HepG2 (cell line): ENCODE results near the gene ZNF853. TPM values are rescaled to one million over a fixed set of nuclear protein-coding genes. Genes with fewer than 3 reads are reported as not detected.

Experiments used
- DPF2 ChIP-seq: sonication (generic); formaldehyde crosslinking; IDR thresholded peaks from 2 replicates; pipeline ENCODE4 v1.4.0; 2020; ENCODE audit warnings: mild to moderate bottlenecking, low read depth, missing genetic modification reagents, borderline replicate concordance
- NFATC3 ChIP-seq: sonication (generic); formaldehyde crosslinking; IDR thresholded peaks from 2 replicates; pipeline ENCODE4 v1.5.1; 2020; ENCODE audit warnings: mild to moderate bottlenecking, missing genetic modification reagents
- NRL ChIP-seq: sonication (generic); formaldehyde crosslinking; IDR thresholded peaks from 2 replicates; pipeline ENCODE4 v1.5.0; 2020; ENCODE audit warnings: missing genetic modification reagents, mild to moderate bottlenecking, moderate library complexity, borderline replicate concordance
- SNAPC2 ChIP-seq: sonication (generic); formaldehyde crosslinking; IDR thresholded peaks from 2 replicates; pipeline ENCODE4 v1.8.1; 2022; ENCODE audit warnings: mild to moderate bottlenecking, missing genetic modification reagents
- TOE1 ChIP-seq: sonication (generic); formaldehyde crosslinking; IDR thresholded peaks from 2 replicates; pipeline ENCODE4 v1.4.0; 2020; ENCODE audit warnings: mild to moderate bottlenecking, missing genetic modification reagents
- ZBTB38 ChIP-seq: sonication (generic); formaldehyde crosslinking; IDR thresholded peaks from 2 replicates; pipeline ENCODE4 v1.5.1; 2020; ENCODE audit warnings: mild to moderate bottlenecking, missing genetic modification reagents
- ZEB1 ChIP-seq: IDR thresholded peaks from 2 replicates; pipeline ENCODE4 v1.6.1; 2012; ENCODE audit warnings: mild to moderate bottlenecking, low read depth, inconsistent platforms; ENCODE audit not compliant: insufficient replicate concordance
- ZNF121 ChIP-seq: sonication (generic); formaldehyde crosslinking; IDR thresholded peaks from 2 replicates; pipeline ENCODE4 v1.5.0; 2020; ENCODE audit warnings: mild to moderate bottlenecking, missing genetic modification reagents
- ZNF431 ChIP-seq: sonication (generic); formaldehyde crosslinking; IDR thresholded peaks from 2 replicates; pipeline ENCODE4 v1.9.0; 2022; ENCODE audit warnings: missing genetic modification reagents, low read depth, mild to moderate bottlenecking, borderline replicate concordance
- ZNF891 ChIP-seq: sonication (generic); formaldehyde crosslinking; IDR thresholded peaks from 2 replicates; pipeline ENCODE4 v1.5.0; 2020; ENCODE audit warnings: mild to moderate bottlenecking, missing genetic modification reagents
- ZSCAN25 ChIP-seq: sonication (generic); formaldehyde crosslinking; IDR thresholded peaks from 2 replicates; pipeline ENCODE4 v1.8.0; 2022; ENCODE audit warnings: mild to moderate bottlenecking, missing genetic modification reagents
- ZSCAN31 ChIP-seq: sonication (generic); formaldehyde crosslinking; IDR thresholded peaks from 2 replicates; pipeline ENCODE4 v1.5.0; 2020; ENCODE audit warnings: low read depth, mild to moderate bottlenecking, missing genetic modification reagents
- polyA plus RNA-seq, 8 experiments: library from polyadenylated mRNA; depleted of rRNA in 3 of 8; stranded (reverse) in 7 of 8; unstranded in 1 of 8; fragments of >200 nt; fragmentation: Illumina TruSeq in 4 of 8; extraction: Trizol in 4 of 8; gene quantifications; 2 replicates each; pipeline versions ENCODE4 v1.2.1 to v1.2.3, GENCODE V29; 2011 to 2016; ENCODE audit warnings: low read depth in 4 of 8, missing spikeins in 1 of 8, mixed read lengths in 1 of 8; ENCODE audit not compliant: insufficient read depth in 1 of 8
- total RNA-seq, 5 experiments: library from RNA; depleted of rRNA; stranded (reverse); fragments of >200 nt; fragmentation: Illumina TruSeq; extraction: Trizol; gene quantifications; 2 replicates each; pipeline ENCODE4 v1.2.3, GENCODE V29; 2016; ENCODE audit warnings: low read depth in 1 of 5
- TF ChIP-seq, protein P1 (sequence below): sonication (generic); formaldehyde crosslinking; IDR thresholded peaks from 2 replicates; pipeline ENCODE4 v1.4.0; 2020; ENCODE audit warnings: mild to moderate bottlenecking, missing genetic modification reagents, borderline replicate concordance
- TF ChIP-seq, protein P2 (sequence below): IDR thresholded peaks from 2 replicates; pipeline ENCODE4 v1.6.1; 2018; ENCODE audit warnings: missing genetic modification reagents, mild to moderate bottlenecking, missing compliant biosample characterization
- TF ChIP-seq, protein P3 (sequence below): sonication (generic); formaldehyde crosslinking; IDR thresholded peaks from 2 replicates; pipeline ENCODE4 v1.5.0; 2020; ENCODE audit warnings: mild to moderate bottlenecking, missing genetic modification reagents
- TF ChIP-seq, protein P4 (sequence below): sonication (generic); formaldehyde crosslinking; IDR thresholded peaks from 2 replicates; pipeline ENCODE4 v1.8.0; 2022; ENCODE audit warnings: low read depth, missing genetic modification reagents

Gene ZNF853
- total and polyA plus RNA-seq, 2 of the 13 experiments (the other 11 are each of a cell fraction or from before 2014, with no cell fraction given): 2.1 to 6.2 TPM

DNA sequence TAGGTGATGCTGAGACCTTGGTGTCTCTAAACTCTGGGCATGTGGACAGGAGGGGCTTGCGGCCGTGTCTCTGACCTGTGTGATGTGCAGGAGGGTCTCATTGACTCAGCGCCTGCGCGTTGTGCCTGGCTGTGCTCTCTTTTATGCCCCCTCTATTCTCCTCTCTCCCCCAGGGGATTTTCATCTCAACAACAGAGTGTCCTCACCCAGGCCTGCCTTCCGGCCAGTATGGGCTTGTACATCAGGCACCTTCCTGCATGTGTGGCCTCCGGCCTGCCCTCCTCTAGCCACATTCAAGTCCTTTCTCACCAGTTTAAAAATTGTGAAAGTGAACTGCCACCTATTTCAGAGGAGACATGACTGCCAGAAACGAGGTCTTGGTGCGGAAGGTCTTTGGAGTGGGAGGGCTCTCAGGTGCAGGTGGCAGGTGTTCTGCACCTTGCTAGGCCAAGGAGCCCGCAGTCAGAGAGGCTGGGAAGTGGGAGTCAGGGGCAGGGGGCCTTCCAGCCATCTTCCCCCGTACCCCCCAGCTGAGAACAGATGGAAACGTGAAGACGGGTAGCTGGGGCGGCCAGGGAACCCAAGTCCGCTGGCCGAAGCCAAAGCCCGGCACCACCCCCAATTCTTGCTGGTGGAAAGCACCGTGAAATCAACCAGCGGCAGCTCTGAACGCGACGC is 26.1 kb upstream of the ZNF853 start (continued):
- TF ChIP-seq, protein P1, sequence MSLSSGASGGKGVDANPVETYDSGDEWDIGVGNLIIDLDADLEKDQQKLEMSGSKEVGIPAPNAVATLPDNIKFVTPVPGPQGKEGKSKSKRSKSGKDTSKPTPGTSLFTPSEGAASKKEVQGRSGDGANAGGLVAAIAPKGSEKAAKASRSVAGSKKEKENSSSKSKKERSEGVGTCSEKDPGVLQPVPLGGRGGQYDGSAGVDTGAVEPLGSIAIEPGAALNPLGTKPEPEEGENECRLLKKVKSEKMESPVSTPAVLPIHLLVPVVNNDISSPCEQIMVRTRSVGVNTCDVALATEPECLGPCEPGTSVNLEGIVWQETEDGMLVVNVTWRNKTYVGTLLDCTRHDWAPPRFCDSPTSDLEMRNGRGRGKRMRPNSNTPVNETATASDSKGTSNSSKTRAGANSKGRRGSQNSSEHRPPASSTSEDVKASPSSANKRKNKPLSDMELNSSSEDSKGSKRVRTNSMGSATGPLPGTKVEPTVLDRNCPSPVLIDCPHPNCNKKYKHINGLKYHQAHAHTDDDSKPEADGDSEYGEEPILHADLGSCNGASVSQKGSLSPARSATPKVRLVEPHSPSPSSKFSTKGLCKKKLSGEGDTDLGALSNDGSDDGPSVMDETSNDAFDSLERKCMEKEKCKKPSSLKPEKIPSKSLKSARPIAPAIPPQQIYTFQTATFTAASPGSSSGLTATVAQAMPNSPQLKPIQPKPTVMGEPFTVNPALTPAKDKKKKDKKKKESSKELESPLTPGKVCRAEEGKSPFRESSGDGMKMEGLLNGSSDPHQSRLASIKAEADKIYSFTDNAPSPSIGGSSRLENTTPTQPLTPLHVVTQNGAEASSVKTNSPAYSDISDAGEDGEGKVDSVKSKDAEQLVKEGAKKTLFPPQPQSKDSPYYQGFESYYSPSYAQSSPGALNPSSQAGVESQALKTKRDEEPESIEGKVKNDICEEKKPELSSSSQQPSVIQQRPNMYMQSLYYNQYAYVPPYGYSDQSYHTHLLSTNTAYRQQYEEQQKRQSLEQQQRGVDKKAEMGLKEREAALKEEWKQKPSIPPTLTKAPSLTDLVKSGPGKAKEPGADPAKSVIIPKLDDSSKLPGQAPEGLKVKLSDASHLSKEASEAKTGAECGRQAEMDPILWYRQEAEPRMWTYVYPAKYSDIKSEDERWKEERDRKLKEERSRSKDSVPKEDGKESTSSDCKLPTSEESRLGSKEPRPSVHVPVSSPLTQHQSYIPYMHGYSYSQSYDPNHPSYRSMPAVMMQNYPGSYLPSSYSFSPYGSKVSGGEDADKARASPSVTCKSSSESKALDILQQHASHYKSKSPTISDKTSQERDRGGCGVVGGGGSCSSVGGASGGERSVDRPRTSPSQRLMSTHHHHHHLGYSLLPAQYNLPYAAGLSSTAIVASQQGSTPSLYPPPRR (CRISPR knock-in tag): no peak
- TF ChIP-seq, protein P2, sequence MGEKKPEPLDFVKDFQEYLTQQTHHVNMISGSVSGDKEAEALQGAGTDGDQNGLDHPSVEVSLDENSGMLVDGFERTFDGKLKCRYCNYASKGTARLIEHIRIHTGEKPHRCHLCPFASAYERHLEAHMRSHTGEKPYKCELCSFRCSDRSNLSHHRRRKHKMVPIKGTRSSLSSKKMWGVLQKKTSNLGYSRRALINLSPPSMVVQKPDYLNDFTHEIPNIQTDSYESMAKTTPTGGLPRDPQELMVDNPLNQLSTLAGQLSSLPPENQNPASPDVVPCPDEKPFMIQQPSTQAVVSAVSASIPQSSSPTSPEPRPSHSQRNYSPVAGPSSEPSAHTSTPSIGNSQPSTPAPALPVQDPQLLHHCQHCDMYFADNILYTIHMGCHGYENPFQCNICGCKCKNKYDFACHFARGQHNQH: no peak
- TF ChIP-seq, protein P3, sequence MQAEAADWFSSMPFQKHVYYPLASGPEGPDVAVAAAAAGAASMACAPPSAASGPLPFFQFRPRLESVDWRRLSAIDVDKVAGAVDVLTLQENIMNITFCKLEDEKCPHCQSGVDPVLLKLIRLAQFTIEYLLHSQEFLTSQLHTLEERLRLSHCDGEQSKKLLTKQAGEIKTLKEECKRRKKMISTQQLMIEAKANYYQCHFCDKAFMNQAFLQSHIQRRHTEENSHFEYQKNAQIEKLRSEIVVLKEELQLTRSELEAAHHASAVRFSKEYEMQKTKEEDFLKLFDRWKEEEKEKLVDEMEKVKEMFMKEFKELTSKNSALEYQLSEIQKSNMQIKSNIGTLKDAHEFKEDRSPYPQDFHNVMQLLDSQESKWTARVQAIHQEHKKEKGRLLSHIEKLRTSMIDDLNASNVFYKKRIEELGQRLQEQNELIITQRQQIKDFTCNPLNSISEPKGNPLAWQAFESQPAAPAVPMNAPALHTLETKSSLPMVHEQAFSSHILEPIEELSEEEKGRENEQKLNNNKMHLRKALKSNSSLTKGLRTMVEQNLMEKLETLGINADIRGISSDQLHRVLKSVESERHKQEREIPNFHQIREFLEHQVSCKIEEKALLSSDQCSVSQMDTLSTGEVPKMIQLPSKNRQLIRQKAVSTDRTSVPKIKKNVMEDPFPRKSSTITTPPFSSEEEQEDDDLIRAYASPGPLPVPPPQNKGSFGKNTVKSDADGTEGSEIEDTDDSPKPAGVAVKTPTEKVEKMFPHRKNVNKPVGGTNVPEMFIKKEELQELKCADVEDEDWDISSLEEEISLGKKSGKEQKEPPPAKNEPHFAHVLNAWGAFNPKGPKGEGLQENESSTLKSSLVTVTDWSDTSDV (CRISPR knock-in tag): 0 out of 2 replicates have a peak, but pooled peaks have one; percentile 25
- TF ChIP-seq, protein P4, sequence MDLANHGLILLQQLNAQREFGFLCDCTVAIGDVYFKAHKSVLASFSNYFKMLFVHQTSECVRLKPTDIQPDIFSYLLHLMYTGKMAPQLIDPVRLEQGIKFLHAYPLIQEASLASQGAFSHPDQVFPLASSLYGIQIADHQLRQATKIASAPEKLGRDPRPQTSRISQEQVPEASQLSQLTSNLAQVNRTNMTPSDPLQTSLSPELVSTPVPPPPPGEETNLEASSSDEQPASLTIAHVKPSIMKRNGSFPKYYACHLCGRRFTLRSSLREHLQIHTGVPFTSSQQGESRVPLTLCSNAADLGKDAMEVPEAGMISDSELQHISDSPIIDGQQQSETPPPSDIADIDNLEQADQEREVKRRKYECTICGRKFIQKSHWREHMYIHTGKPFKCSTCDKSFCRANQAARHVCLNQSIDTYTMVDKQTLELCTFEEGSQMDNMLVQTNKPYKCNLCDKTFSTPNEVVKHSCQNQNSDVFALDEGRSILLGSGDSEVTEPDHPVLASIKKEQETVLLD (CRISPR knock-in tag): no peak
- TF ChIP-seq ZNF431 (CRISPR knock-in tag) (no peak), NFATC3 (CRISPR knock-in tag) (no peak), ZNF121 (CRISPR knock-in tag) (no peak; the same call in 1 of the 2 replicates), SNAPC2 (no peak), ZEB1 (peak; percentile 3), ZNF891 (no peak), ZSCAN25 (CRISPR knock-in tag) (no peak), DPF2 (CRISPR knock-in tag) (0 out of 2 replicates have a peak, but pooled peaks have one; percentile 1), ZBTB38 (peak; percentile 25; the same call in 1 of the 2 replicates), ZSCAN31 (no peak), NRL (CRISPR knock-in tag) (peak; percentile 76; the same call in 1 of the 2 replicates), TOE1 (CRISPR knock-in tag) (no peak)
